ENCODE data around the gene GPC4.

DNA sequence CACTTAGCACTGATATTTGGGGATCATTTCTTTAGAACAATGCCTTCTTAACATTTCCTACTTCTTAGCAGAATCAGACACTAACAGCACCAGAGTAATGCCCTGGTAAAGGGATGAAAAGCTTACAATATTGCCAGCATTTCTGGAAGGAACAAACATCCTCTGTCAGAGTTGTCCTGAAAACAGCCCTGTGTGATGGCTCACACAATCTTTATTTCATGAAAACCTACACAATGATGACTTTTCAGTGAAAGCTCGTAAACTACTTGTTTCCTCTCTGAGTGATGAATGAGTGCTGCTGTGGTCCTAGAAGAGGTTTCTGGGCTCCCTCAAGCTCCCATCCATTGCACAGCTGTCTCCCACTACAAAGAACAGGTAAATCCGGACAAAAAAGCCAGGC is 52.8 kb downstream of the GPC4 start:
- no peak for TF ChIP-seq POLR2A (IDR thresholded peaks at IDR 0.05; ENCODE audit: low read length)
- TF ChIP-seq, protein P1, sequence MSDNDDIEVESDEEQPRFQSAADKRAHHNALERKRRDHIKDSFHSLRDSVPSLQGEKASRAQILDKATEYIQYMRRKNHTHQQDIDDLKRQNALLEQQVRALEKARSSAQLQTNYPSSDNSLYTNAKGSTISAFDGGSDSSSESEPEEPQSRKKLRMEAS (IDR thresholded peaks at IDR 0.05): no peak
- TF ChIP-seq, protein P2, sequence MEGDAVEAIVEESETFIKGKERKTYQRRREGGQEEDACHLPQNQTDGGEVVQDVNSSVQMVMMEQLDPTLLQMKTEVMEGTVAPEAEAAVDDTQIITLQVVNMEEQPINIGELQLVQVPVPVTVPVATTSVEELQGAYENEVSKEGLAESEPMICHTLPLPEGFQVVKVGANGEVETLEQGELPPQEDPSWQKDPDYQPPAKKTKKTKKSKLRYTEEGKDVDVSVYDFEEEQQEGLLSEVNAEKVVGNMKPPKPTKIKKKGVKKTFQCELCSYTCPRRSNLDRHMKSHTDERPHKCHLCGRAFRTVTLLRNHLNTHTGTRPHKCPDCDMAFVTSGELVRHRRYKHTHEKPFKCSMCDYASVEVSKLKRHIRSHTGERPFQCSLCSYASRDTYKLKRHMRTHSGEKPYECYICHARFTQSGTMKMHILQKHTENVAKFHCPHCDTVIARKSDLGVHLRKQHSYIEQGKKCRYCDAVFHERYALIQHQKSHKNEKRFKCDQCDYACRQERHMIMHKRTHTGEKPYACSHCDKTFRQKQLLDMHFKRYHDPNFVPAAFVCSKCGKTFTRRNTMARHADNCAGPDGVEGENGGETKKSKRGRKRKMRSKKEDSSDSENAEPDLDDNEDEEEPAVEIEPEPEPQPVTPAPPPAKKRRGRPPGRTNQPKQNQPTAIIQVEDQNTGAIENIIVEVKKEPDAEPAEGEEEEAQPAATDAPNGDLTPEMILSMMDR (IDR thresholded peaks at IDR 0.05): no peak

Data from A549 (cell line).